Pancreas (tissue), 10 donors: ENCODE data around the gene ROPN1L. TPM values are rescaled to one million over a fixed set of nuclear protein-coding genes. Genes with fewer than 3 reads are reported as not detected.
A peak's percentile ranks its signal among the peaks of the same experiment; 100 is the strongest.

ENCODE experiments used
- ATAC-seq, 4 donors: fragments of 200-7000 bp; cut with Tn5 transposase; one replicate each; pipeline versions ENCODE4 v1.8.0 to v1.9.1; 2020; ENCODE audit warnings: mild to moderate bottlenecking in 4 of 4, moderate library complexity in 4 of 4
- DNase-seq, 6 donors: peaks; one replicate each; pipeline ENCODE4 v3.0.0-alpha.2; 2020
- FAIRE-seq: peaks from 2 replicates; lab custom pipeline; 2012; peaks lifted over from hg19 to GRCh38; lab: Jason Lieb, UNC
- H3K27ac ChIP-seq, 4 donors: fragments of 200-600 bp; sonication (generic); 1 replicate in 3 of 4; 2 replicates in 1 of 4; pipeline versions ENCODE4 v1.5.0 to v1.8.0; 2020
- H3K27me3 ChIP-seq, 4 donors: fragments of 200-600 bp; one replicate each; pipeline ENCODE4 v1.8.0; 2021
- H3K36me3 ChIP-seq, 3 donors: fragments of 200-600 bp; sonication (generic) in 1 of 3; one replicate each; pipeline versions ENCODE4 v1.5.0 to v1.8.0; 2020 to 2021
- H3K4me1 ChIP-seq, 3 donors: fragments of 200-600 bp; one replicate each; pipeline ENCODE4 v1.8.0; 2021
- H3K4me3 ChIP-seq, 4 donors: fragments of 200-600 bp; sonication (generic) in 2 of 4; one replicate each; pipeline versions ENCODE4 v1.5.0 to v1.8.0; 2020 to 2021
- H3K9me3 ChIP-seq, 4 donors: fragments of 200-600 bp; one replicate each; pipeline ENCODE4 v1.8.0; 2021
- CTCF ChIP-seq, 4 donors: fragments of 200-600 bp; sonication (generic) in 3 of 4; IDR thresholded peaks; one replicate each; pipeline versions ENCODE4 v1.5.0 to v1.8.0; 2021; ENCODE audit warnings: antibody characterized with exemption in 4 of 4
- WGBS, 2 donors: extraction: QIAGEN DNeasy Blood & Tissue Kit; methylation state at CpG; one replicate each; pipeline ENCODE4 v1.1.7; 2013; 5-methylcytosine and 5-hydroxymethylcytosine counted together
- intact Hi-C, 3 donors: fragments of 100-400 bp; cut with DNase I; formaldehyde crosslinking; loops; one replicate each; pipeline versions ENCODE4 v1.11.1 to v1.14.2; 2022
- polyA plus RNA-seq, 2 donors: library from polyadenylated mRNA; stranded (reverse); fragments of 200-250 nt; gene quantifications; one replicate each; pipeline ENCODE4 v1.2.3, GENCODE V29; 2013
- total RNA-seq, 6 donors: library from RNA; stranded (reverse); fragmentation: NEBNext Ultra II Directional in 4 of 6; extraction: Animal tissue kit (Norgen Biotek cat#: 25700) in 4 of 6; gene quantifications; one replicate each; pipeline versions ENCODE4 v1.2.1 to v1.2.4, GENCODE V29; 2021 to 2023
- donor health status: healthy with polysubstance abuse.
- donor health status: DM: no; HTN: no; CAD: no; lungs with moderate emphysema.
- donor health status: DM: no; HTN: no; CAD: no.
- donor health status: control.
- donor health status: control.
- donor health status: Bipolar disorder and iron deficiency.
- donor health status: DM: yes; HTN: yes; CAD: no.
- donor health status: DM: no; HTN: no; CAD: no.
- donor health status: DM: no; HTN: no; CAD: no.
- donor health status: DM: yes; HTN: yes; CAD: no.

The ROPN1L gene
- total and polyA plus RNA-seq, 8 donors: 0.18 to 1.9 (median 0.60) TPM

GRCh38 chr5:10447041-10447440 is 5.4 kb downstream of the ROPN1L start:
- TF ChIP-seq CTCF (IDR thresholded peaks at IDR 0.05): no peak
- Histone ChIP-seq H3K4me1 (peaks cover 0 to 6% (median 0%) of the 10 kb centered on the region in 3 donors), H3K36me3 (no peaks in the 10 kb centered on the region), H3K9me3 (no peaks in the 10 kb centered on the region), H3K27ac (no peak overlapping the region), H3K27me3 (no peaks in the 10 kb centered on the region), H3K4me3 (no peak overlapping the region)
- intact Hi-C loops: loop anchor here in 1 of 3 donors (5.0 kb wide), 1 partner anchor 180 kb away; no protein-coding TSS in a partner anchor
- no peak for FAIRE-seq
- 80 to 83% methylated on average over 4 of the region's 4 CpGs for WGBS, 2 donors
- no peak for DNase-seq
- no peak for ATAC-seq

DNA sequence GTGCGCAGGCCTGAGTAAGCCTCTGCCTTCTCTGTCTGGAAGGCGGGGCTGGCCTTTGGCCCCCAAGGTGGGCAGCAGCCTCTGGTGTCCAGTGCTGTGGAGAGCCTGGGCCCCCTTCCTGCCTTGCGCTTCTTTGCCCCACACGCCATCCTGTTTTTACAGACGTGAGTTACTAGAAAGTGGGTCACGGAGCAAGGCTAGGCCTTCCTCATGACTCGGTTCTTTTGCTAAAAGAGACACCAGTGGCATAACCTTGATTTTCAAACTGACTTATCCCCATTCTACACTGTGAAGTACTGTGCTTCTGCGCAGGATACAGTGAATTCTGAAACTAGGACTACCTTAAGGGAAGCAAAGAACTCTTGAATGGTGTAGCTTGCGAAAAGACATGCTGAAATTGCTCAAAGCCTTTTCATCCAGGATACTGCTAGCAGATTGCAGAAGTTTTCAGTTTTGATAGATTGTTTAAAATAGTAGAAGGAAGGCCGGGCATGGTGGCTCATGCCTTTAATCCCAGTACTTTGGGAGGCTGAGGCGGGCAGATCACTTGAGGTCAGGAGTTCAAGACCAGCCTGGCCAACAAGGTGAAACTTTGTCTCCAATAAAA is 7.2 kb downstream of the ROPN1L start:
- Histone ChIP-seq H3K9me3 (no peaks in the 10 kb centered on the region), H3K27ac (no peak overlapping the region), H3K36me3 (no peaks in the 10 kb centered on the region), H3K4me3 (no peak overlapping the region), H3K27me3 (no peaks in the 10 kb centered on the region), H3K4me1 (no peaks in the 10 kb centered on the region)
- ATAC-seq (no peak), DNase-seq (no peak), FAIRE-seq (no peak)
- 93 to 94% methylated on average over 11 of the region's 11 CpGs for WGBS, 2 donors
- intact Hi-C loops: loop anchor here in 1 of 3 donors (5.0 kb wide), 1 partner anchor 178 kb away; no protein-coding TSS in a partner anchor
- TF ChIP-seq CTCF (IDR thresholded peaks at IDR 0.05): no peak

DNA sequence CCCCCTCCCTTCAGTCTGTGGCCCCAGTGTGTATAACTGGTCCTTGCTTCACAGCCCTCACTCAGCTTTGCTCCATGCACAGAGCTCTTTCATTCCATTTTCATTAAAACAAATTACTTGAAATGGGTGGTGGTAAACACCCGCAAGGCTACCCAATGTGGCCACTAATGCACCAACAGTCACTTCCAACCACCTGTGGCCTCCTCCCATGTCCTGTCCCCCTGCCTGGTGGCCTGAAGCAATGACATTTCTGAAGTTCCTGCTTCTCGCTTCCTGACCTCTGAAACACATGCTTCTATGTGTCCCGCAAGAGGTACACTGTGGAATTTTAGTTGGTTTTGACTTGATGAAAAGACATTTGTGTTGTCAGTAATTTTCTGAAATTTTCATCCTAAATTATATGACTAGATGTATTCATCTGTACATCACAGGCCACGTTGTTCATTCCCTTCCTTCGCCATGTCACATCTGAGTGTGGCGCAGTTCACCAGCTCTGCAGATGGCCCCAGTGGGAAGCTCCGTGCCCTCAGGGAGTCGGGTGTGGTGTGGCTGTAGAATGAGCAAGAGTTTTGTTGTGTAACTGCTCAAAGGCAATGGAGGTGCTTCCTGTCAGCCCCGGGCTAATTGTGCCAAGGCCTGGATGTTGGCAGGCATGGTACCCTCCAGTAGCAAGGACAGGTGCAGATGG is 9.6 kb downstream of the ROPN1L start:
- no peak for DNase-seq
- no peak overlapping the region for H3K27ac ChIP-seq
- no peak for FAIRE-seq
- TF ChIP-seq CTCF (IDR thresholded peaks at IDR 0.05): no peak
- WGBS, 2 donors: 78 to 83% methylated on average over 9 of the region's 9 CpGs
- H3K9me3 ChIP-seq: no peaks in the 10 kb centered on the region
- no peak overlapping the region for H3K4me3 ChIP-seq
- intact Hi-C loops: loop anchor here in 1 of 3 donors (5.0 kb wide), 1 partner anchor 176 kb away; no protein-coding TSS in a partner anchor
- H3K36me3 ChIP-seq: no peaks in the 10 kb centered on the region
- no peaks in the 10 kb centered on the region for H3K4me1 ChIP-seq
- H3K27me3 ChIP-seq: no peaks in the 10 kb centered on the region
- no peak for ATAC-seq

GRCh38 chr5:10452768-10453331 is 11.2 kb downstream of the ROPN1L start:
- intact Hi-C loops: loop anchor here in 1 of 3 donors (5.0 kb wide), 1 partner anchor 174 kb away; no protein-coding TSS in a partner anchor
- no peaks in the 10 kb centered on the region for H3K36me3 ChIP-seq
- no peak overlapping the region for H3K4me3 ChIP-seq
- FAIRE-seq: no peak
- no peaks in the 10 kb centered on the region for H3K27me3 ChIP-seq
- H3K27ac ChIP-seq: no peak overlapping the region
- peak in 3 of 4 donors; percentile 15 to 38 (median 34) for TF ChIP-seq CTCF (IDR thresholded peaks at IDR 0.05)
- no peaks in the 10 kb centered on the region for H3K4me1 ChIP-seq
- WGBS, 2 donors: 67 to 74% methylated on average over 10 of the region's 10 CpGs
- no peaks in the 10 kb centered on the region for H3K9me3 ChIP-seq
- peak; percentile 69 to 92 (median 90) for ATAC-seq
- no peak for DNase-seq
